ENCODE measurements around the gene CUX1. TPM values are rescaled to one million over a fixed set of nuclear protein-coding genes. Genes with fewer than 3 reads are reported as not detected.

The CUX1 gene
- total RNA-seq, 1 experiment from 2014 or later, result 64.3 TPM

- TF ChIP-seq, protein P1, sequence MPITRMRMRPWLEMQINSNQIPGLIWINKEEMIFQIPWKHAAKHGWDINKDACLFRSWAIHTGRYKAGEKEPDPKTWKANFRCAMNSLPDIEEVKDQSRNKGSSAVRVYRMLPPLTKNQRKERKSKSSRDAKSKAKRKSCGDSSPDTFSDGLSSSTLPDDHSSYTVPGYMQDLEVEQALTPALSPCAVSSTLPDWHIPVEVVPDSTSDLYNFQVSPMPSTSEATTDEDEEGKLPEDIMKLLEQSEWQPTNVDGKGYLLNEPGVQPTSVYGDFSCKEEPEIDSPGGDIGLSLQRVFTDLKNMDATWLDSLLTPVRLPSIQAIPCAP (CRISPR knock-in tag; IDR thresholded peaks at IDR 0.05), result no peak
- TF ChIP-seq ESRRA (CRISPR knock-in tag; IDR thresholded peaks at IDR 0.05; ENCODE audit: borderline replicate concordance), result no peak
- no peak for TF ChIP-seq GABPB1 (CRISPR knock-in tag; IDR thresholded peaks at IDR 0.05)
- TF ChIP-seq SMAD4 (CRISPR knock-in tag; IDR thresholded peaks at IDR 0.05), result no peak
- no peak for TF ChIP-seq ZNF263 (CRISPR knock-in tag; IDR thresholded peaks at IDR 0.05; ENCODE audit: low read depth)
- no peak for TF ChIP-seq ARID4B (CRISPR knock-in tag; IDR thresholded peaks at IDR 0.05; ENCODE audit: borderline replicate concordance)
- no peak for TF ChIP-seq ELF4 (CRISPR knock-in tag; IDR thresholded peaks at IDR 0.05; ENCODE audit: low read depth)
- no peak for TF ChIP-seq ZNF138 (CRISPR knock-in tag; conservative IDR thresholded peaks at IDR 0.05)
- TF ChIP-seq, protein P2, sequence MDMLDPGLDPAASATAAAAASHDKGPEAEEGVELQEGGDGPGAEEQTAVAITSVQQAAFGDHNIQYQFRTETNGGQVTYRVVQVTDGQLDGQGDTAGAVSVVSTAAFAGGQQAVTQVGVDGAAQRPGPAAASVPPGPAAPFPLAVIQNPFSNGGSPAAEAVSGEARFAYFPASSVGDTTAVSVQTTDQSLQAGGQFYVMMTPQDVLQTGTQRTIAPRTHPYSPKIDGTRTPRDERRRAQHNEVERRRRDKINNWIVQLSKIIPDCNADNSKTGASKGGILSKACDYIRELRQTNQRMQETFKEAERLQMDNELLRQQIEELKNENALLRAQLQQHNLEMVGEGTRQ (CRISPR knock-in tag; IDR thresholded peaks at IDR 0.05), result no peak
- no peak for TF ChIP-seq ATF6 (CRISPR knock-in tag; IDR thresholded peaks at IDR 0.05)
- TF ChIP-seq NR1H2 (CRISPR knock-in tag; IDR thresholded peaks at IDR 0.05), result no peak
- TF ChIP-seq, protein P3, sequence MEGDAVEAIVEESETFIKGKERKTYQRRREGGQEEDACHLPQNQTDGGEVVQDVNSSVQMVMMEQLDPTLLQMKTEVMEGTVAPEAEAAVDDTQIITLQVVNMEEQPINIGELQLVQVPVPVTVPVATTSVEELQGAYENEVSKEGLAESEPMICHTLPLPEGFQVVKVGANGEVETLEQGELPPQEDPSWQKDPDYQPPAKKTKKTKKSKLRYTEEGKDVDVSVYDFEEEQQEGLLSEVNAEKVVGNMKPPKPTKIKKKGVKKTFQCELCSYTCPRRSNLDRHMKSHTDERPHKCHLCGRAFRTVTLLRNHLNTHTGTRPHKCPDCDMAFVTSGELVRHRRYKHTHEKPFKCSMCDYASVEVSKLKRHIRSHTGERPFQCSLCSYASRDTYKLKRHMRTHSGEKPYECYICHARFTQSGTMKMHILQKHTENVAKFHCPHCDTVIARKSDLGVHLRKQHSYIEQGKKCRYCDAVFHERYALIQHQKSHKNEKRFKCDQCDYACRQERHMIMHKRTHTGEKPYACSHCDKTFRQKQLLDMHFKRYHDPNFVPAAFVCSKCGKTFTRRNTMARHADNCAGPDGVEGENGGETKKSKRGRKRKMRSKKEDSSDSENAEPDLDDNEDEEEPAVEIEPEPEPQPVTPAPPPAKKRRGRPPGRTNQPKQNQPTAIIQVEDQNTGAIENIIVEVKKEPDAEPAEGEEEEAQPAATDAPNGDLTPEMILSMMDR (IDR thresholded peaks at IDR 0.05), result peak; percentile 44
- no peak for TF ChIP-seq KAT7 (CRISPR knock-in tag; IDR thresholded peaks at IDR 0.05; ENCODE audit: borderline replicate concordance)
- TF ChIP-seq, protein P4, sequence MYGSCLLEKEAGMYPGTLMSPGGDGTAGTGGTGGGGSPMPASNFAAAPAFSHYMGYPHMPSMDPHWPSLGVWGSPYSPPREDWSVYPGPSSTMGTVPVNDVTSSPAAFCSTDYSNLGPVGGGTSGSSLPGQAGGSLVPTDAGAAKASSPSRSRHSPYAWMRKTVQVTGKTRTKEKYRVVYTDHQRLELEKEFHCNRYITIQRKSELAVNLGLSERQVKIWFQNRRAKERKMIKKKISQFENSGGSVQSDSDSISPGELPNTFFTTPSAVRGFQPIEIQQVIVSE (CRISPR knock-in tag; IDR thresholded peaks at IDR 0.05; ENCODE audit: borderline replicate concordance), result no peak
- TF ChIP-seq ZNF423 (CRISPR knock-in tag; IDR thresholded peaks at IDR 0.05), result peak; percentile 85
- TF ChIP-seq, protein P5, sequence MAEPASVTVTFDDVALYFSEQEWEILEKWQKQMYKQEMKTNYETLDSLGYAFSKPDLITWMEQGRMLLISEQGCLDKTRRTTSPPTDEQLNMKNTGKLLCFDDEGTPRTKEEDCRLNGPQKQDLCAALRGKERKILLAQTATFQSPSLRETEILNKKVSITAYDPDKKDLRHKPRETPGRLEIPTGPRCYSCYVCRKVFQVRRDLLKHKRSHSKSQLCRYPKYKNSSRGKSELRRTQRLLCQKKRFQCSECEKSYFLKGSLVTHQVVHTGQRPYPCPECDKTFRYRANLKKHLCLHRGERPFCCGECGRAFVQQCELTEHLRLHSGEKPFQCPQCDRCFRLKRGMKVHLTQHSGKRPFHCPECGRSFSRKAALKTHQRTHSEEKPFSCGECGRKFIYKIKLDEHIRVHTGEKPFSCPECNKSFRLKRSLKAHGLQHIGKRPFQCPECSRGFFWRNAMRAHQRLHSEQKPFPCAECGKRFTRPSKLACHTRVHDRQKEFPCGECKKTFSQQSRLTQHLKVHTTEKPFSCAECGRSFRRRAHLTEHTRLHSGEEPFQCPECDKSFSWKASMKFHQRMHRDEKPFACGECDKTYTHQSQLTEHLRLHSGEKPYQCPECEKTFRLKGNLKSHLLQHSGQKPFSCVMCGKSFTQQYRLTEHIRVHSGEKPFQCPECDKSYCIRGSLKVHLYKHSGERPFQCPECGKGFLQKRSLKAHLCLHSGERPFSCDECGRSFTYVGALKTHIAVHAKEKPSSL (CRISPR knock-in tag; conservative IDR thresholded peaks at IDR 0.05), result no peak
- TF ChIP-seq NFE2L1 (CRISPR knock-in tag; IDR thresholded peaks at IDR 0.05), result no peak
- no peak for TF ChIP-seq E2F4 (CRISPR knock-in tag; IDR thresholded peaks at IDR 0.05; ENCODE audit: borderline replicate concordance, low read depth)
- no peak for TF ChIP-seq ZNF671 (CRISPR knock-in tag; IDR thresholded peaks at IDR 0.05)
- TF ChIP-seq, protein P6, sequence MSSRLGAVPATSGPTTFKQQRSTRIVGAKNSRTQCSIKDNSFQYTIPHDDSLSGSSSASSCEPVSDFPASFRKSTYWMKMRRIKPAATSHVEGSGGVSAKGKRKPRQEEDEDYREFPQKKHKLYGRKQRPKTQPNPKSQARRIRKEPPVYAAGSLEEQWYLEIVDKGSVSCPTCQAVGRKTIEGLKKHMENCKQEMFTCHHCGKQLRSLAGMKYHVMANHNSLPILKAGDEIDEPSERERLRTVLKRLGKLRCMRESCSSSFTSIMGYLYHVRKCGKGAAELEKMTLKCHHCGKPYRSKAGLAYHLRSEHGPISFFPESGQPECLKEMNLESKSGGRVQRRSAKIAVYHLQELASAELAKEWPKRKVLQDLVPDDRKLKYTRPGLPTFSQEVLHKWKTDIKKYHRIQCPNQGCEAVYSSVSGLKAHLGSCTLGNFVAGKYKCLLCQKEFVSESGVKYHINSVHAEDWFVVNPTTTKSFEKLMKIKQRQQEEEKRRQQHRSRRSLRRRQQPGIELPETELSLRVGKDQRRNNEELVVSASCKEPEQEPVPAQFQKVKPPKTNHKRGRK (CRISPR knock-in tag; IDR thresholded peaks at IDR 0.05; ENCODE audit: borderline replicate concordance), result no peak
- TF ChIP-seq SP1 (CRISPR knock-in tag; conservative IDR thresholded peaks at IDR 0.05), result no peak
- no peak for TF ChIP-seq NFATC4 (CRISPR knock-in tag; IDR thresholded peaks at IDR 0.05)
- no peak for TF ChIP-seq CREB1 (CRISPR knock-in tag; IDR thresholded peaks at IDR 0.05)
These were observed 2.2 kb upstream of the CUX1 start (continued) for GRCh38 chr7:101814991-101815825.
